PFSK-1 (cell line): Measurements from ENCODE around the gene SLC44A5.

Experiments
- POLR2AphosphoS5 ChIP-seq: IDR thresholded peaks from 2 replicates; pipeline ENCODE4 v1.6.1; 2012; ENCODE audit warnings: low read depth, mild to moderate bottlenecking, control low read depth, low read length, moderate library complexity
- REST ChIP-seq, 2 experiments: IDR thresholded peaks; 2 replicates each; pipeline versions ENCODE4 v1.6.1 to v1.8.0; 2011 to 2012; ENCODE audit warnings: low read depth in 2 of 2, low read length in 2 of 2, control low read depth in 1 of 2, inconsistent platforms in 1 of 2, mild to moderate bottlenecking in 1 of 2, moderate library complexity in 1 of 2; ENCODE audit not compliant: insufficient read depth in 1 of 2
- TAF1 ChIP-seq: IDR thresholded peaks from 2 replicates; pipeline ENCODE4 v1.6.1; 2012; ENCODE audit warnings: low read length, control low read depth, borderline replicate concordance; ENCODE audit not compliant: insufficient read depth

- no peak for TF ChIP-seq POLR2AphosphoS5
- no peak for TF ChIP-seq TAF1
- TF ChIP-seq REST (IDR thresholded peaks at IDR 0.05; ENCODE audit: insufficient read depth in 1 of 2, low read depth in 2 of 2, low read length in 2 of 2): no peak
Observed at GRCh38 chr1:75305061-75305460, 305.9 kb downstream of the SLC44A5 start.
